ENCODE measurements around the gene FASN. TPM values are rescaled to one million over a fixed set of nuclear protein-coding genes. Genes with fewer than 3 reads are reported as not detected.

Gene FASN
- total RNA-seq, 4 donors from 2014 or later, result 50.4 to 110 (median 76.5) TPM

DNA sequence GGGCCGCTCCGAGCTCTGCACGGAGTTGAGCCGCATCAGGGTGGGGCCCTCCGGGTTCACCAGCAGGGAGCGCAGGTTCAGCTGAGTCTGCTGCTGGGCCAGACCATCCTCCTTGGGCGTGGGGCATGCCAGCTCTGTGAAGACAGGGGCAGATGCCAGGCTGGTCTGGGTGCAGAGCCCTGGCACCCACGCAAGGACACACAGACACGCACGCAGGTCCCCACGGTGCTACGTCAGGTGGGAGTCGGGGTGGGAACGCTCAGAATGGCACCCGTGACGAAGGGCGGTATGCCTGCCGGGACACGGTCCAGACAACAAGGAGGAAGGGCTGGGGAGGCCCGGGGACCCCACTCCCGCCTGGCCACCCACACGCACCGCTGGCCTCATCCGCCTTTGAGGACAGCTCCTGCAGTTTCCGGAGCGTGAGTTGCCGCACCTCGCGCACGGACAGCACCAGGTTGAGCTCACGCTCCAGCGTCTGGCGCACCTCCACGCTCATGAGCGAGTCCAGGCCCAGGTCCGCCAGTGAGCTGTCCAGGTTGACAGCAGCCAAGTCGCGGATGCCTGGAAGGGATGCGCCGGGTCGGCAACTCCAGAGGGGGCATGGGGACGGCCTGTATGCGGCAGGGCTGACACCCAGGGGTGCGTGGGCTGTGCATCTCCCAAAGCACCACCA is 17.1 kb downstream of the FASN start:
- TF ChIP-seq POLR2A (IDR thresholded peaks at IDR 0.05), result no peak
- TF ChIP-seq, protein P1, sequence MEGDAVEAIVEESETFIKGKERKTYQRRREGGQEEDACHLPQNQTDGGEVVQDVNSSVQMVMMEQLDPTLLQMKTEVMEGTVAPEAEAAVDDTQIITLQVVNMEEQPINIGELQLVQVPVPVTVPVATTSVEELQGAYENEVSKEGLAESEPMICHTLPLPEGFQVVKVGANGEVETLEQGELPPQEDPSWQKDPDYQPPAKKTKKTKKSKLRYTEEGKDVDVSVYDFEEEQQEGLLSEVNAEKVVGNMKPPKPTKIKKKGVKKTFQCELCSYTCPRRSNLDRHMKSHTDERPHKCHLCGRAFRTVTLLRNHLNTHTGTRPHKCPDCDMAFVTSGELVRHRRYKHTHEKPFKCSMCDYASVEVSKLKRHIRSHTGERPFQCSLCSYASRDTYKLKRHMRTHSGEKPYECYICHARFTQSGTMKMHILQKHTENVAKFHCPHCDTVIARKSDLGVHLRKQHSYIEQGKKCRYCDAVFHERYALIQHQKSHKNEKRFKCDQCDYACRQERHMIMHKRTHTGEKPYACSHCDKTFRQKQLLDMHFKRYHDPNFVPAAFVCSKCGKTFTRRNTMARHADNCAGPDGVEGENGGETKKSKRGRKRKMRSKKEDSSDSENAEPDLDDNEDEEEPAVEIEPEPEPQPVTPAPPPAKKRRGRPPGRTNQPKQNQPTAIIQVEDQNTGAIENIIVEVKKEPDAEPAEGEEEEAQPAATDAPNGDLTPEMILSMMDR (IDR thresholded peaks at IDR 0.05), result no peak
- Histone ChIP-seq H3K36me3 (peaks cover 0 to 78% (median 0%) of the 10 kb centered on the region in 3 donors), H3K27me3 (no peaks in the 10 kb centered on the region)

DNA sequence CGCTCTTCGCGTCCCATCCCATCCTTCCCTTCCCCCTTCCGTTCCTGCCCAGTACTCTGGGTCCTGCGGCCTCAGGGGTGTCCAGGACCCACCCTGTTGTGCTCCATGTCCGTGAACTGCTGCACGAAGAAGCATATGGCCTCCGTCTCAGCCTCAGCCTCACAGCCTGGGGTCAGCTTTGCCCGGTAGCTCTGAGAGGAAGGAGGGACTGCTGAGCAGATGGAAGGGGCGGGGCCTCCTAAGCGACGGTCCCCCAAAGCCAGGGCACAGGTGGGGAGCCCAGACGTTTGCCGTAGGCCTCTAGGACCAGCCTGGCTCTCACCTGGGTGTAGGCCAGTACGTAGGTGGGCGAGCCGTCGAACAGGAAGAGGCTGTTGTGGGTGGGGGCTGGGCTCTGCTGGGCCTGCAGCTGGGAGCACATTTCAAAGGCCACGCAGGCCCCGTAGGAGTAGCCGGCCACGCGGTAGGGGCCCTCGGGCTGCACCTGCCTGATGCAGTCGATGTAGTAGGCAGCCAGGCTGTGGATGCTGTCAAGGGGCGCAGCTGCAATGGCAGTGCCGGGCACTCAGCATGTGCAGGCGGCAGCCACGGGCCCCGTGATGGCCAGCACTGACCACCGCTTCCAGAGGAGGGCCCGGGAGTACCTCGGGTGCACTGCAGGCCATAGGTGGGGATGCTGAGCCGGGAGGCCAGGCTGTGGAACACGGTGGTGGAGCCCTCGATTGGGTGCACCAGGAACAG is 17.8 kb downstream of the FASN start:
- Histone ChIP-seq H3K36me3 (peaks cover 0 to 71% (median 0%) of the 10 kb centered on the region in 3 donors), H3K9me3 (no peaks in the 10 kb centered on the region), H3K27me3 (no peaks in the 10 kb centered on the region), H3K4me1 (no peaks in the 10 kb centered on the region), H3K27ac (no peak overlapping the region), H3K4me3 (no peak overlapping the region)
- no peak for DNase-seq
- no peak for TF ChIP-seq POLR2A (IDR thresholded peaks at IDR 0.05)
- TF ChIP-seq, protein P1 (IDR thresholded peaks at IDR 0.05), result no peak

More for the DNA sequence above, 17.1 kb downstream of the FASN start:
- Histone ChIP-seq H3K9me3 (no peaks in the 10 kb centered on the region), H3K4me1 (no peaks in the 10 kb centered on the region), H3K4me3 (no peak overlapping the region), H3K27ac (no peak overlapping the region)
- DNase-seq, result no peak

DNA sequence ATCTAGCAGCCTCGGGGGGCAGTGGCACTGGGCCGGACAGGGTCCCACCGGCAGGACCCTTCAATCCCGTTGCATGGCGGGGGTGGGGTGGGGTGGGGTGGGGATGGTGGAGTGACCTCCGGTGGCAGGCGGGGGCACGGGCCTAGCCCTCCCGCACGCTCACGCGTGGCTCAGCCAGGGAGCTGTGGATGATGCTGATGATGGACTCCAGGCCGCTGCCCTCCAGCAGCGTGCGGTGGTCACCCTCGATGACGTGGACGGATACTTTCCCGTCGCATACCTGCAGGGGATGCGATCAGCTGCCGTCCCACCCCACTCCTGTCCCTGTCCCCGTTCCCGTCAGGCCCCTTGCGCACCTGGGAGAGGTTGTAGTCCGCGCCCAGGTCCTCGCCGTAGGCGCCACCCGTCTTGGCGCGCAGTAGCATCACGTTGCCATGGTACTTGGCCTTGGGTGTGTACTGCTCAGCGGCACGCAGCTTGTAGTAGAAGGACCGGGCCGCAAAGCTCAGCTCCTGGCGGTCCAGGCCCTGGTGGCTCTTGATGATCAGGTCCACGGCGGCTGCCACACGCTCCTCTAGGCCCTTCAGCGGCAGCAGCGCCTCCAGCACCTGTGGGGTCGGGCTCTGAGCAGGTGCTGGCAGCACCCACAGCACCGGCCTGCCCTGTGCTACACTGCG is 18.9 kb downstream of the FASN start:
- Histone ChIP-seq H3K27me3 (no peaks in the 10 kb centered on the region), H3K4me1 (no peaks in the 10 kb centered on the region), H3K9me3 (no peaks in the 10 kb centered on the region), H3K27ac (no peak overlapping the region), H3K4me3 (no peak overlapping the region), H3K36me3 (peaks cover 0 to 60% (median 0%) of the 10 kb centered on the region in 3 donors)
- DNase-seq, result no peak
- no peak for TF ChIP-seq POLR2A (IDR thresholded peaks at IDR 0.05)
- TF ChIP-seq, protein P1 (IDR thresholded peaks at IDR 0.05), result no peak

DNA sequence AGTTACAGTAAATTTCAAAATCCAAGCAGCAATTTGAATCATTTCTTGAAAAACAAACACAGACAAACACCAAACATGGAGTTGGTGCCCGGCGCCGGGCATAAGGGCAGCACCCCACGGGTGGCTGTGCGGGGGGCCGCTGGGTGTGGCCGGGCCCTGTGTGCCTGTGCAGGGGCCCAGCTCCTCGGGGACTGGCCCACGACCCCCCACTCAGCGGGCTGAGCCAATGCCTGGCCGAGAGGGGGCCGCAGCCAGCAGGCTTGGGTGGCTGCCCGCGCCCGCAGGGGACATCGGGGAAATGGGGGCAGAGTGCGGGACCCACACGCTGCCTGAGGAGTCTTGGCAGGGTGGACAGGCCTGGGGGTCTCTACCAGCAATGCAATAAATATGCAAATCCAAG is 19.6 kb downstream of the FASN start:
- no peak for DNase-seq
- H3K4me1 ChIP-seq, result no peaks in the 10 kb centered on the region
- H3K36me3 ChIP-seq, result peaks cover 0 to 53% (median 0%) of the 10 kb centered on the region in 3 donors
- H3K4me3 ChIP-seq, result no peak overlapping the region
- TF ChIP-seq, protein P1 (IDR thresholded peaks at IDR 0.05), result no peak
- TF ChIP-seq POLR2A (IDR thresholded peaks at IDR 0.05), result no peak
- no peaks in the 10 kb centered on the region for H3K27me3 ChIP-seq
- H3K9me3 ChIP-seq, result no peaks in the 10 kb centered on the region
- H3K27ac ChIP-seq, result no peak overlapping the region

DNA sequence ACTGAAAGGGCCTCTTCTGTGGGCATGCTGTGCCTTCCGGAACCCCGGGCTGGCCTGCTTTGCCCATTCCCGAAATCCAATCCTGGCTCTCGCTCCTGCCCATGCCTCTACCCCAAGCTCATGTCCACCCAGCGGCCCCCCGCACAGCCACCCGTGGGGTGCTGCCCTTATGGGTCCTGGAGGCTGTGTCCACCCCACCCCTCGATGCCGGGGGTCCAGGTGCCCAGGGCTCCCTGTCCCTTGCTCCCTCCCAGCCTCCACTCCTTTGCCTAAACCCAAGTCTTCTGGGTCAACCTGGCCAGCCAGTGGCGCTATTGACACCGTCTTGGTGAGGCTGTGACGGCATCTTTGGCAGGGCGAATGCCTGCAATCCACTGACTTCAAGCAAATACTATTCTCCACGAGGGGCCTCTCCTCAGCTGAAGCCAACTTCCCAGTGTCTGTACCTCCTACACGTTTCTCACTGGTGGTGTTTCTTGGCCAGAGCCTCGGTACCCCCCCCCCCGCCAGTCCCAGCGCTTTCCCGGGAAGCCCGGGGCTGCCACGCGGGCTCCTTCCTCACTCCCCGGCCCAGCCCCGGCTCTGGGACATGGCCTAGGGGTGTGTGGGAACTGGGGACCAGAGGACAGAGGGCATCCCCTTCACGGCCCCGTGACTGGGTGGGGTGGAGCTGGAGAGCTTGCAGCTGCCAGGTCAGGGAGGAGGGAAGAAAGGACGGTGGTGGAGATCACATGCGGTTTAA is 20.2 kb downstream of the FASN start:
- DNase-seq, result no peak

More for the DNA sequence above, 20.2 kb downstream of the FASN start:
- Histone ChIP-seq H3K4me3 (no peak overlapping the region), H3K36me3 (peaks cover 0 to 46% (median 0%) of the 10 kb centered on the region in 3 donors), H3K27me3 (no peaks in the 10 kb centered on the region), H3K4me1 (no peaks in the 10 kb centered on the region), H3K9me3 (no peaks in the 10 kb centered on the region), H3K27ac (no peak overlapping the region)
- TF ChIP-seq POLR2A (IDR thresholded peaks at IDR 0.05), result no peak
- TF ChIP-seq, protein P1 (IDR thresholded peaks at IDR 0.05), result no peak

All from Peyer's patch (tissue), 4 donors.